ENCODE results near the gene HDLBP. TPM values are rescaled to one million over a fixed set of nuclear protein-coding genes. Genes with fewer than 3 reads are reported as not detected.
A peak's percentile ranks its signal among the peaks of the same experiment; 100 is the strongest.

HDLBP gene
- total RNA-seq, 1 experiment from 2014 or later, result 510 TPM

DNA sequence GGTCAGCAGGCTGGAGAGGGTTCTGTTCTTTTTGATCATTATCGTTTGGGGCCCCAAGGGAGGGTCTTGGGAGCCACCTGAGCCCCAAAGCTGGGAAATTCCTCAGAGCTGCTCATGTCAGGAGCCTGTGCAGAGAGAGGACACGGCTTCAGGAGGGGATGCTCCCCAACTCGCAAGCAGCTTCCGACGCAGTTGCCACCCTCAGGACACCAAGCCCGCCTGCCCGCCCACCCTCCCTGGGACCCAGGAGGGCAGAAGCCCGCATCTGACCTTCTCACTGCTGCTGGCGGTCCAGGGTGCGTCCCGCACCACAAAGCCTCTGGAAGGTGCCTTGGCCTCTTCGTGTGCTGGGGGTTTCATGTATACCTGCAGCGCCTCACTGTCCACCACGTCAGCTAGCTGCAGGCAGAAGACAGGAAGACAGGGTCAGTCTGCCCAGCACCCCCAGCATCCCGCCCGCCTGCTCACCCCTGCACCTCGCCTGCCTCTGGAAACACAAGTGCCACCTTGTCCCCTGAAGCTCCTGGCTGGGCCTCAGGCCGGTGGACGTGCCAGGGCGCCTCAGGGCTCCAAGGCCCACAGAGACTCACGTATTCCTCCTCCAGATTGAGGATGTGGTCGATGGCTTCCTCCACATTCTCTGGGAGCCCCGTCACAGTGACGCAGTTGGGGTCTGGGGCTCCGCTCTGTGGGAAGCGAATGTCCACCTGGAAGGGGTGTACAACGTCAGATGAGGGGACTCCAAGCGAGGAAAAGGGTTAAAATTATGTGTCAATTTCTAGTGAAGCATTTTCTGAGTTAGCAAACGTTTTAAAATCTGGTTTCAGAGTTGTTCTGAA, 85.7 kb downstream of the HDLBP start:
- Histone ChIP-seq H3K27ac (ENCODE audit: low read depth, low read length, poor library complexity, severe bottlenecking) (no peak overlapping the region), H3K4me1 (ENCODE audit: insufficient read depth, low read length, poor library complexity, severe bottlenecking) (no peaks in the 10 kb centered on the region), H3K9me3 (ENCODE audit: low read depth, low read length, poor library complexity, severe bottlenecking) (no peaks in the 10 kb centered on the region), H3K36me3 (ENCODE audit: insufficient read depth, low read length, poor library complexity, severe bottlenecking) (peaks cover 66% of the 10 kb centered on the region), H3K4me3 (ENCODE audit: low read depth, low read length, poor library complexity, severe bottlenecking) (no peak overlapping the region), H3K27me3 (replicated peaks; ENCODE audit: insufficient read depth, low read depth, low read length, poor library complexity) (no peaks in the 10 kb centered on the region)
- no TSS peak for BruUV-seq (replicated peaks)
- intact Hi-C loops (cut with micrococcal nuclease; ENCODE audit: unreplicated experiment), result no loop called here
- ChIA-PET CTCF (no interaction called here), POLR2A (ENCODE audit: low non-redundant PET) (no interaction called here)
- TF ChIP-seq, protein P1, sequence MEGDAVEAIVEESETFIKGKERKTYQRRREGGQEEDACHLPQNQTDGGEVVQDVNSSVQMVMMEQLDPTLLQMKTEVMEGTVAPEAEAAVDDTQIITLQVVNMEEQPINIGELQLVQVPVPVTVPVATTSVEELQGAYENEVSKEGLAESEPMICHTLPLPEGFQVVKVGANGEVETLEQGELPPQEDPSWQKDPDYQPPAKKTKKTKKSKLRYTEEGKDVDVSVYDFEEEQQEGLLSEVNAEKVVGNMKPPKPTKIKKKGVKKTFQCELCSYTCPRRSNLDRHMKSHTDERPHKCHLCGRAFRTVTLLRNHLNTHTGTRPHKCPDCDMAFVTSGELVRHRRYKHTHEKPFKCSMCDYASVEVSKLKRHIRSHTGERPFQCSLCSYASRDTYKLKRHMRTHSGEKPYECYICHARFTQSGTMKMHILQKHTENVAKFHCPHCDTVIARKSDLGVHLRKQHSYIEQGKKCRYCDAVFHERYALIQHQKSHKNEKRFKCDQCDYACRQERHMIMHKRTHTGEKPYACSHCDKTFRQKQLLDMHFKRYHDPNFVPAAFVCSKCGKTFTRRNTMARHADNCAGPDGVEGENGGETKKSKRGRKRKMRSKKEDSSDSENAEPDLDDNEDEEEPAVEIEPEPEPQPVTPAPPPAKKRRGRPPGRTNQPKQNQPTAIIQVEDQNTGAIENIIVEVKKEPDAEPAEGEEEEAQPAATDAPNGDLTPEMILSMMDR (conservative IDR thresholded peaks at IDR 0.05; ENCODE audit: low read depth, low read length), result no peak
- no peak for TF ChIP-seq EZH2 (IDR thresholded peaks at IDR 0.05; ENCODE audit: borderline replicate concordance, low read depth, low read length, poor library complexity, severe bottlenecking)
- DNase-seq (ENCODE audit: low spot score), result no peak

DNA sequence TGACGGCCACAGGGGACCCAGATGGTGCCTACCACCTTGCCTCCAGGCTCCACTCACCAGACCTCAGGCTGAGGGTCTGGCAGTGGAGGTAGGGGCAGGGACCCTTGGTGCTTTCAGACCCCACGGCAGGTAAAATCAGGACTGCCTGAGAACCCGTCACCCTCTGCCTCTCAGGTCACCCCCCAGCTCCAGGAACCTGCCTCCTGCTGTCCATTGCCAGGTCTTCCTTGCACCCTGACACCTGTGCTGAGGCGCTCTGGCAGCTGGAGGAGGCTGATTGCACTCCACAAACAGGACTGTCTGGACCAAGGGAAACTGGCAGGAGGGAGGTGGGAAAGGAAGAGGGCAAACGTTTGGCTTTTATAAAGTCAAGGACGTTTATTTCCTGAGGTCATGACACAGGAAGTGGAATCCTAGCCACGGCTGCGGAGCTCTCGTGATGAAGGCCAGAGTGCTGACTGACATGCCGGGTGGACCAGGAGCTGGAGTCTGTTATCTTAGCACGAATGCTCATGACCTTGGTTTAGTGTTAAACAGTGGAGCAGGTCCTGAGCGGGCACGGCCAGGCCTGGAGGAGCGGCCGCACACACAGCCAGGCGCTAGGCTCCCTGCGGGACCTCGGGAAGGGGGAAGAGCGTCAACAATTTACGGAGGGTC, 86.5 kb downstream of the HDLBP start:
- H3K4me1 ChIP-seq (ENCODE audit: insufficient read depth, low read length, poor library complexity, severe bottlenecking), result no peaks in the 10 kb centered on the region
- TF ChIP-seq EZH2 (IDR thresholded peaks at IDR 0.05; ENCODE audit: borderline replicate concordance, low read depth, low read length, poor library complexity, severe bottlenecking), result no peak
- TF ChIP-seq, protein P1 (conservative IDR thresholded peaks at IDR 0.05; ENCODE audit: low read depth, low read length), result no peak
- H3K4me3 ChIP-seq (ENCODE audit: low read depth, low read length, poor library complexity, severe bottlenecking), result no peak overlapping the region
- peak overlapping the region; percentile 37 for H3K27ac ChIP-seq (ENCODE audit: low read depth, low read length, poor library complexity, severe bottlenecking)
- ChIA-PET CTCF (no interaction called here), POLR2A (ENCODE audit: low non-redundant PET) (no interaction called here)
- H3K36me3 ChIP-seq (ENCODE audit: insufficient read depth, low read length, poor library complexity, severe bottlenecking), result peaks cover 58% of the 10 kb centered on the region
- no peaks in the 10 kb centered on the region for H3K27me3 ChIP-seq (replicated peaks; ENCODE audit: insufficient read depth, low read depth, low read length, poor library complexity)
- no peaks in the 10 kb centered on the region for H3K9me3 ChIP-seq (ENCODE audit: low read depth, low read length, poor library complexity, severe bottlenecking)
- no TSS peak for BruUV-seq (replicated peaks)
- no peak for DNase-seq (ENCODE audit: low spot score)
- intact Hi-C loops (cut with micrococcal nuclease; ENCODE audit: unreplicated experiment), result no loop called here

- no peaks in the 10 kb centered on the region for H3K4me1 ChIP-seq (ENCODE audit: insufficient read depth, low read length, poor library complexity, severe bottlenecking)
- ChIA-PET CTCF (no interaction called here), POLR2A (ENCODE audit: low non-redundant PET) (no interaction called here)
- H3K36me3 ChIP-seq (ENCODE audit: insufficient read depth, low read length, poor library complexity, severe bottlenecking), result peaks cover 51% of the 10 kb centered on the region
- H3K27ac ChIP-seq (ENCODE audit: low read depth, low read length, poor library complexity, severe bottlenecking), result no peak overlapping the region
- TF ChIP-seq, protein P1 (conservative IDR thresholded peaks at IDR 0.05; ENCODE audit: low read depth, low read length), result no peak
- TF ChIP-seq EZH2 (IDR thresholded peaks at IDR 0.05; ENCODE audit: borderline replicate concordance, low read depth, low read length, poor library complexity, severe bottlenecking), result no peak
- DNase-seq (ENCODE audit: low spot score), result no peak
- intact Hi-C loops (cut with micrococcal nuclease; ENCODE audit: unreplicated experiment), result no loop called here
- no TSS peak for BruUV-seq (replicated peaks)
- H3K4me3 ChIP-seq (ENCODE audit: low read depth, low read length, poor library complexity, severe bottlenecking), result no peak overlapping the region
- H3K9me3 ChIP-seq (ENCODE audit: low read depth, low read length, poor library complexity, severe bottlenecking), result no peaks in the 10 kb centered on the region
- no peaks in the 10 kb centered on the region for H3K27me3 ChIP-seq (replicated peaks; ENCODE audit: insufficient read depth, low read depth, low read length, poor library complexity)
Observed at GRCh38 chr2:241228081-241228859, 87.2 kb downstream of the HDLBP start.
